Measurements from ENCODE around the gene CD83. TPM values are rescaled to one million over a fixed set of nuclear protein-coding genes. Genes with fewer than 3 reads are reported as not detected.

Gene CD83
- total and polyA plus RNA-seq, 2 of the 4 experiments (the other 2 are of a cell fraction), result 2.0 to 2.5 TPM

DNA sequence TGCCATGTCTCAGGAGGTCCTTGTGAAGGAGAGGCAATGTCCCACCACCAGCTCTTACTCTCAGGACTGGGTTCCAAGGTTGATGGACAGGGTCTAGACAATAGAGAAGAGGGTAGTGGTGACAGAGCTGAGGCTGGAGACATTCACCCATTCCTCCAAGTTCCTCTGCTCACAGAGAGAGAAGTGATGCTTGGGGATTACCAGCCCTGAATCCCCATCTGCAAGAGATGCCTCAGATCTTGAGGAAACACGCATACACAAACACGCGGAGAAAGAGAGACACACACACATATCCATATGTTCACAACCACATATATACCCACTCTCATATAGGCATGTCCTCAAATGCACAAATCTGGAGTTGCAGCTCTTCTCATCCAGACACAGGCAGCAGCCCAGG, 15.2 kb upstream of the CD83 start:
- Histone ChIP-seq H3K9ac (ENCODE audit: low read depth, low read length) (no peak overlapping the region), H3K9me3 (ENCODE audit: control insufficient read depth, insufficient read depth, low read length) (peaks cover 8% of the 10 kb centered on the region), H2AK5ac (ENCODE audit: low read depth, low read length) (no peak overlapping the region), H3K23ac (ENCODE audit: low read depth, low read length) (no peak overlapping the region), H4K20me1 (ENCODE audit: insufficient read depth, low read length) (no peaks in the 10 kb centered on the region), H3K4ac (ENCODE audit: low read depth, low read length) (no peak overlapping the region), H2BK5ac (ENCODE audit: low read depth, low read length, poor library complexity, severe bottlenecking) (no peak overlapping the region), H2BK15ac (ENCODE audit: low read depth, low read length) (no peak overlapping the region), H3K4me1 (ENCODE audit: control insufficient read depth, insufficient read depth, low read length) (no peaks in the 10 kb centered on the region), H2AK9ac (replicated peaks; ENCODE audit: low read depth, low read length, poor library complexity) (no peak overlapping the region), H3K18ac (ENCODE audit: low read depth, low read length) (no peak overlapping the region), H3K27ac (ENCODE audit: insufficient read depth, low read length) (no peak overlapping the region), H3K27me3 (ENCODE audit: control insufficient read depth, insufficient read depth, low read length) (peaks cover 31% of the 10 kb centered on the region), H3K4me2 (ENCODE audit: low read depth, low read length) (no peak overlapping the region), H3K14ac (replicated peaks; ENCODE audit: low read depth, low read length) (no peak overlapping the region), H2BK120ac (ENCODE audit: low read depth, low read length) (no peak overlapping the region), H3K4me3 (ENCODE audit: insufficient read depth, low read depth, low read length) (no peak overlapping the region), H2AFZ (replicated peaks; ENCODE audit: low read length, poor library complexity) (no peak overlapping the region), H4K91ac (ENCODE audit: insufficient read depth, low read depth, low read length) (no peak overlapping the region), H4K8ac (ENCODE audit: low read depth in 2 of 2, low read length in 2 of 2) (no peak overlapping the region), H3K56ac (ENCODE audit: extremely low read depth, insufficient read depth, low read length) (no peak overlapping the region), H3K36me3 (ENCODE audit: control insufficient read depth, insufficient read depth, low read length) (no peaks in the 10 kb centered on the region), H2BK20ac (ENCODE audit: low read depth, low read length) (no peak overlapping the region), H4K5ac (ENCODE audit: low read depth, low read length) (no peak overlapping the region), H3K79me1 (ENCODE audit: low read depth in 1 of 2, low read length in 2 of 2) (no peaks in the 10 kb centered on the region), H3K9me1 (ENCODE audit: insufficient read depth, low read length) (no peaks in the 10 kb centered on the region)
- in situ Hi-C loops (cut with MboI; ENCODE audit: low sequenced_read_pairs), result no loop called here
- dilution Hi-C loops (cut with HindIII; ENCODE audit: low sequenced_read_pairs, unreplicated experiment), result no loop called here
- ChIA-PET POLR2A (ENCODE audit: unreplicated experiment) (no interaction called here), CTCF (no interaction called here)
- TF ChIP-seq SMC3 (IDR thresholded peaks at IDR 0.05; ENCODE audit: low read depth, low read length), result no peak
- no peak for TF ChIP-seq POLR2A (IDR thresholded peaks at IDR 0.05; ENCODE audit: low read depth, low read length)
- DNase-seq (no peak), ATAC-seq (ENCODE audit: low read depth) (no peak)
- no CpG with 5 or more reads among the region's 3 CpGs for WGBS, 2 experiments (ENCODE audit: extremely low coverage in 2 of 2, insufficient read length in 1 of 2)
- intact Hi-C loops (cut with micrococcal nuclease), result no loop called here
- BruUV-seq (replicated peaks), result no TSS peak

Measured in IMR-90 (cell line).